IPS DF 19.7 (cell line): Measurements from ENCODE around the gene PALLD.

Experiments used
- DNase-seq: peaks from one replicate; pipeline ENCODE4 v3.0.0-alpha.2; 2013; ENCODE audit warnings: low read depth, low spot score

PALLD gene

DNA sequence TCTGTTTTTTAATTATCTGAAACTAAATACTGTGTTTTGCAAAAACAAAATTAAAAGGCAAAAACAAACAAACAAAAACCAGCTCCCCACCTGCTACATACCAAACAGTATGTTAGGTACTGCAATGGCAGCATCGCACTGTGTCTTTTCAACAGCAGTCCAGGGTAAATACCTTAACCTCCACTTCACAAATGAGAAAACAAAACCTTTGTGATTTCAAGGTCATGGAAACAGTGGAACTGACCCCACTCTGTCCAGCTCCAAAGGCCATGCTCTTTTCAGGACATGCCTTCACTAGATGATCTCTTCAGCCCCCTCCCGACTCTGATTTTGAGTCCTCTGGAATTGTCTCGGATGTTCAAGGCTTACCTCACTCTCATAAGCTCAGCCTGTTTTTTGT lies 329.8 kb downstream of the PALLD start:
- DNase-seq, result no peak

DNA sequence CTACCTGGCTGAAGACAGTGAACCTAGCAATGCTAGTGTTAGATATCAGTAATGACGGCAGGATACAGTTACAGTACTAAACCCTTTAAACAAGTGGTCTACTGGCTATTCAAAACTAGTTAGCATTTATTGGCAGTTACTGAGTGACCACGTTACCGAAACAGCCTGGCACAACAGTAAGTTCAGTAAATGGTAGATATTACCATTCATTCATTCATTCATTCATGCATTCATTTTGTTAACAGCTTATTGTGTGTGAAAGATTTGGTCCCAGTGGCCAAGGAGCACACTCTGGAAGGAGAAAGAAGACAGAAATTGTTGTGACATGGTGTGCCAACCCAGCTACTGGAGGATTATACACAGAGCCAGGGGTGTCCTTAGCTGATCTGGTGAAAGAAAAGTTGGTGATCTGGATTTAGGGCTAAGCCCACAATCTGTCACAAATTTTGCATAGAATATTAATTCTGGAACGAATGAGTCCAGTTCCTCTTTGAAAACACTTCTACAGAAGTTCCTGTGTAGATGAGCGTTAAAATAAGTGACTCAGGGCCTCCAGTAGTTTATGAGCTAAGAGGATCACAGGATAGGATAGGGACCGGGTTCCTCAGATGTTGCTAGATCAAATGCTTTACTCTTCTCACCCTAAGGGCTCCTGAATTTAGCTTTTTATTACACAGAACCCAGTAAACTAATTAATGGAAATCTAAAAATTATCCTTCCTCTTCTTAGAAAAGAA lies 334.1 kb downstream of the PALLD start:
- DNase-seq, result no peak

DNA sequence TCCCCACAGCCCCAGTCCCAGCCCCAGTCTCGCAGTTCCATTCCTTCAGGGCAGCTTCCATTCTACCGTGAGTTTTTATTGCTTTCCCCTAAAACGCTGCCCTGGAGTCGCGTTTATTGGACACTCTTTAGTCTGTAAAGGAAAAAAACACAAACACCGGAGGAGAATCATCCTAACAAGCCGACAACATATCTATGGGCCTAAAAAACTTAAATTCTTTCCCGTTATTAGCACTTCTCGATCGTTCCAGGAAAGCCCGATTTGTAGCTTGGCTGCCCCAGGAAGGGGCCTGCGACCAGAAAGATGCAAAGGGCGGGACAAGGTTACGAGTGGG lies 334.7 kb downstream of the PALLD start:
- no peak for DNase-seq

DNA sequence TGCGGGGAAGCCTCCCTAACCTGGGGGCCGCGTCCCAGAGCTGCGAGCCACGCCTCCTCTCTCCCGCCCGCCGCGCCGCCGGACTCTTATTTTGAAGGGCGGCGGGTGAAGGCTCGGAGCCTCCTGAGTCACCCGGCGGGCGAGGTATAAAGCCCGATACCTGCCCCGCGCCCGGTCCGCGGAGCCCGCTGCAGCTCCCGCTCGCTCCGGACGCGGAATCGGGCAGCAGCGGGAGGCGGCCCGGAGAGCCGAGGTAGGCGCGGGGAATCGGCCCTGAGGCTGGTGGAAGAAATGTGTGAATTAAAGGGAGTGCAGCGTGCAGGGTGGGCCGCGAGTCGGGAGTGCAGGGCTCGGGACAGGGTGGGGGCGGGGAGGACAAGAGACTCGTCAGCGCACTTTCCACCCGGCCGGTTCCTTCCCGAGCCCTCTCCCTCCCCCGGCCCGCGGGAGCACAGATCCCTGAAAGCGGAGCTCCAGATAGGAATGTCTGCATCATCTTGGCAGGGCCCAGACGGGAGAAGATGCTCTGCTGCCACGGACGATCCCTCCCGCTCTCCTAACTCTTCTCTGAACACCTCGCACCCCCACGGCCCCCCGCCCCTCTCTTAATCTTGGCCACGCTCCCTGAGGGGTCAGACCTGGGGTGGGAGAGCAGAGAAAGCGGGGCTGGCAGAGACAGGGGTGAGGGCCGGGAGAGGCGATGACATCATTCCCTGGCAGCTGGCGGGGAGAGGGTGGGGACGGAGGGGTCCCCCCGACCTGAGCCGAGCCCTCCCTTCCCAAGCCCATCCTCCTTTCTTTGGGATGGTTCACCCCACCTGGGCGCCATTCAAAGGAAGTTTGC lies 335.3 kb downstream of the PALLD start:
- no peak for DNase-seq

DNA sequence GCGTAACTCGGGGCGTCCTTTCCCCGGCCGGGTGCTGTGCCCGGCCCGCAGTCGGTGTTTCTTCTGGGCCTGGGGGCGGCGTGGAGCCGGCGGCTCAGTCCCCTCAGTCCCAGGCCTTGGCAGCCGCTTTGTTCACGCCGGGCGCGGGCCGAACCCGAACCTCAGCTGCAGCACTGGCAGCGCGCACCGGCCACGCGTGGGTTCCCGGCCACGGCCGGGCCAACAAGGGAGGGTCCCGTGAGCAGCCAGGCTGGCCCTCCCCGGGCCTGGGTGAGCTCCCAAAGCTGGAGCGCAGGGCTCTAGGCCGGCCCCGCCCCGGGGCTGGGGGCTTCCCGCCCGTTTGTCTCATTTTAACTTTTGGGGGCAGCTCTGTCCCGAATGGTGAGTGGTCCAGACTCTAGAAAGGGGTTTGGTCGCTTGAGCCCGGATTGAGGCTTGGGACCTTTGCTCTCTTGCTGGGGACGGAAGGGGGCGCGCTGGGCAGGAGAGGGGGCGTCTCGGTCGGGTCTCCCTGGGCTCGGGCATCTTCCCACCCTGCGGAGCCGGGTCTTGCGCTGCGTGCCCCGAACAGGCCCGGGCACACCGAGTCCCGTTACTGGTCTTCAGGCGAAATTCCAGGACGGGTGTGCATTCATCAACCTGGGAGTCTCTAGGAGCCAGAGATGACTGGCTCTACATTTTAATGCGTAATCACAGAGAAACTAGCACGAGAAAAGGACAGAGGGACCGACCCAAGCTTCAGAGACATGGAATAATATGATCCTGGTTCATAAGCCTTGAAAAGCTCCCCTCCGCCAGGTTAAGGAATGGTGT lies 336.1 kb downstream of the PALLD start:
- no peak for DNase-seq

GRCh38 chr4:168833881-168834280 lies 337.0 kb downstream of the PALLD start:
- DNase-seq, result no peak

DNA sequence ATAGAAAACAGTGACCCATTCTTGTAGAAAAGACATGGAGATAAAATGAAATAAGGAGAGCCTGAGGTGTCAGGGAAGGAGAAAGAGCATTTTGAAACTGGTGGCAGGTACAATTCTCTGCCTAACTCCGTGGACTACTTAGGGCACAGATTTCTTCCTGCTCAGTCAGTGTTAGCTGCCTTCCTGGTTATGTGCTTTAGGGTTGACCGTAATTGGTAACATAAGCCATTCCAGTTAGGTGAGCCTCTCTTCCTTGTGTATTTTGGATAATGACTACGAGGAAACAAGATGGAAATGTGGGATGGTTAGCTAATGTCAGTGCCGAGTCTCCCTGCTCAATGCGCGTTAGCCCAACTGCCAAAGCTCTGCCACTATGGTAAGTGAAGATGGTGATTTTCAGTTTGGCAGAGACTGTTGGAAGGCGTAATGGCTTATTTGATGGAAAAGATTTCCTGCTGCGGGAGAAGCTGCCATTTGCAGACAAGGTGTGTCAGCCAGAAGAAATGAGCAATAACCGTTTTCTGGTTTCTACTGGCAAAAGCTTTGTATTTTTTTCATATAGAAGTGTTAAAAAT lies 339.1 kb downstream of the PALLD start:
- no peak for DNase-seq

DNA sequence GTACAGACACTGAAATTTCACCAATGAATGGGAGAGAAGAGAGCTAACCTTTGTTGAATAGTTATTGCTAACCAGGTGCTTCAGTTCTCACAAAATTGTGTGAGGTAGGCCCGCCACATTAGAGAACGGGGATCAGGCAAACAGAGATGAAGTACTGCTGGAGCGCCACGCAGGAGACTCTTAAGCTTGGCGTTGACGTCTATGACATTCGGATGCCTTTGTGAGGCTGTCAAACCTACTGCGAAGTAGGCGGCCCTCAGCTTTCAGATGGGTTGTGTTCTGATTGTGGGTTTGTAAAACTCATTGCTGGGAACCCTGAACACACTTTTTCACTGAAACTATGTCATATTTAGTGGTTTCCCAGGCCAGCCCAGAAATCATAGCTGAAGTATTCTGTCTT lies 339.6 kb downstream of the PALLD start:
- DNase-seq, result no peak

DNA sequence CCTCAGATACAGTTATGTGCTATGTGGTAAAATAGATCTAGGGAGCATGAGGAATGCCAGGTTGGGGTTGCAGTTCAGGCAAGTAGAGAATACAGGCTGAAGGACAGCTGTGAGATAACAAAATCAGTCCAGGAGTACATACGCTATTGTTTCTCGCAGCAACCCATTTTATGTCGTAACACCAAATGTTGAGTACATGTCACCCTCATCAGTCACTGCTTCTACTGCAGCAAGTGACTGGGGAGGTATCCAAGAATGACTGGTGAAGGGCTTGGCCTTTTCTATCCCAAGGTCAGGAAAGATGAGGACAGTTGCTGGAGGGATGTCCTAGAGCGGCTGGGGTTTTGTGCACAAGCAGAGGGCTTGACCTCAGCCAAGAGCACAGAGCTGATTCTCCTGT lies 341.1 kb downstream of the PALLD start:
- DNase-seq, result no peak

DNA sequence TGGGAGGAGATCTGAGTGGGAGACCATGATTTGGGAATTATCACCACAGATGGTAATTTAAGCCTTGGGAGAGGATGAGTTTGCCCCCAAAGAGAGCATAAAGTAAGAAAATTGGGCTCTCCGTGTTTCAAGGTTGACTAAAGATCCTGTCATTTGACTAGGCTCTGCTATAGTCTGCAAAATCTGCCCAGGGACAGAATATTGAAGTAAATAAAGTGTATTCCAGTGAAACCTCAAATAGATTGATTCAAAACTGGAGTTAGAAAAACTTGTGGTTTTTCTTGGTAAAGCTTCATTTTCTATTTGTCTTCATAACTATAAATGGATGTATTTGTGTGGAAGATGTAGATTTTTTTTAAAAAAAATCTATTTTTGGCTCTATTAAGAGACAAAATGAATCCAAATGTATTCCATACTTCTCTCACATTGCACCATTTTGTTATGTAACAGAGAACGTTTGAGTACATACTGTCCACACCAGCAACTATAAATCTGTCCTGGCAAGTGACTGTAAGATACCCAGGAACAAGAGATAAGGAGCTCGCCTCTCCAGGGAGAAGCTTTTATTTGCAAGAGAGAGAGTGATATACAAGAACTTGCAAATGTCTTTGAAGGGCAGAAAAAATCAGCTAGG lies 343.0 kb downstream of the PALLD start:
- no peak for DNase-seq

- DNase-seq, result no peak
Measured at GRCh38 chr4:168840392-168840763, 343.5 kb downstream of the PALLD start.

DNA sequence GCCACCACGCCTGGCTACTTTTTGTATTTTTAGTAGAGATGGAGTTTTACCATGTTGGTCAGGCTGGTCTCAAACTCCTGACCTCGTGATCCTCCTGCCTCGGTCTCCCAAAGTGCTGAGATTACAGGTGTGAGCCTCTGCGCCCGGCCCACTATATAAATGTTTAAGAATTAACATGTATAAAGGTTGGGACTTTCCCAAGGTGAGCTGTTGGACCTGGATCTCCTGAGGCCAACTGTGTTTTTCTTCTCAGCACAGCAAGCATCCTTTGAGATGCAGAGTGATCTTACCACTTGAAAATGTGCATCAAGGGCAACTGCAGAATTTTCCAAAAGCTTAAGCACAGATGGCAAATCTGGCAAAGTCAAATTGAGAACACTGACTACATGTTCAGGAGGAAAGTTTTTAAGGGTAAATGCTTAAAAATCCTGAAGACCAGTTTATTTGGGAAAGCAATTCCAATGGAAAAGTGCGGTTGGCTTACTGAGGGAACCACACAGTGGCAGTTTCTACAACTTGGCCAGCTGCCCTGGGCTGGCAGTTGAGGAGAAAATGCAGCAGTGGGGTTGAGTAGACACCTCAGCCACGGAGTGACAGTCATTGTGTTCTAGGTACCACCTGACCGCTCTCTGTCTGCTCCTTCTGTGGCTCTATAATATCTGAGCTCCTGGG lies 344.3 kb downstream of the PALLD start:
- DNase-seq, result no peak

- no peak for DNase-seq
Measured at GRCh38 chr4:168841672-168842019, 344.8 kb downstream of the PALLD start.

DNA sequence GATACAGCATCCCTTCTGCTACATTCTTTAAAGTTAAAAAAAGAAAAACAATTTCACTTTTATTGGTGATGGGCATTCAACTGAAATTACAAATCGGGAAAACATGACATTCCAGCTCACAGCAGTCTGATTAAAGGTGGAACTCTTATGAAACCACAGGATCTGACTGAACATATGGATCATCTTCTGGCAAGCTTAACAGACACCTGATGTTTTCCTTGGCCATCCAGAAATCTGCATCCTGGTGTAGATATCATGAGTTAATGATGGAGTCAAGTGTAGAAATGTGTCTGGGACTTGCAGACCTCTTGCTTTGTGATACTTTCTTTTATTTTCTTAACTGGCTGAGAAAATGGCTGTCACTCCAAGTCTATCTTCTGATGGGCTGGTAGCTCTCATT lies 345.3 kb downstream of the PALLD start:
- DNase-seq, result no peak

GRCh38 chr4:168843635-168844034 lies 346.8 kb downstream of the PALLD start:
- no peak for DNase-seq

- no peak for DNase-seq
Measured at GRCh38 chr4:168844353-168845049, 347.6 kb downstream of the PALLD start.

- DNase-seq, result no peak
Measured at GRCh38 chr4:168845897-168846296, 349.0 kb downstream of the PALLD start.

DNA sequence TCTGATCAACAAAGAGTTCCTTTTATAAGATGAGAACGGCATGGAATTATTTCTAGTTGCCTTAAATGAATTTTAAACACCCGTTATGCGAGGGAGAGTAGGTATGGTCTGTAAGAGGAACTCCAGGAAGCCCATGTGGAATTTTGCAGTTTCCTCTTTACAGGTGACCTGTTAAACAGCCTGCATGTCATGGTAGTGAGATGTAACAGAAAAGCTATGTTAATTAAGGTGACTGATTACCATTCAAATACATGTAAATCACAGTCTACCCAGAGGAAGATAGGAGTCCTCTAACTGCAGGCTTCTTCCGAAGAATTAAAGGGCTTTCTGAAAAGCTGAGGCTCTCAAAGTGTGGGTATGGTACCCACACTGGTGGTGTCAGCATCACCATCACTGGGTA lies 349.6 kb downstream of the PALLD start:
- no peak for DNase-seq

- DNase-seq, result no peak
Measured at GRCh38 chr4:168847771-168848502, 351.1 kb downstream of the PALLD start.
